H1 (cell line): Measurements from ENCODE around the gene PALD1.

Source experiments
- CEBPB ChIP-seq: IDR thresholded peaks from 2 replicates; pipeline ENCODE4 v1.6.1; 2012; ENCODE audit warnings: low read depth, low read length
- EP300 ChIP-seq, 2 experiments: IDR thresholded peaks; 1 replicate in 1 of 2; 2 replicates in 1 of 2; pipeline ENCODE4 v1.6.1; 2011 to 2012; ENCODE audit warnings: low read depth in 2 of 2, low read length in 2 of 2, mild to moderate bottlenecking in 2 of 2, borderline replicate concordance in 1 of 2, inconsistent platforms in 1 of 2, moderate library complexity in 1 of 2
- GABPA ChIP-seq: IDR thresholded peaks from 2 replicates; pipeline ENCODE4 v1.6.1; 2011; ENCODE audit warnings: mild to moderate bottlenecking, low read length, moderate library complexity, borderline replicate concordance; ENCODE audit not compliant: insufficient read depth
- JUN ChIP-seq: IDR thresholded peaks from 2 replicates; pipeline ENCODE4 v1.6.1; 2011; ENCODE audit warnings: low read depth, mild to moderate bottlenecking, improper control_type of control experiment, low read length
- MAFK ChIP-seq: IDR thresholded peaks from 2 replicates; pipeline ENCODE4 v1.6.1; 2012; ENCODE audit warnings: low read depth, mild to moderate bottlenecking, improper control_type of control experiment, low read length
- POLR2A ChIP-seq, 2 experiments: IDR thresholded peaks; 1 replicate in 1 of 2; 2 replicates in 1 of 2; pipeline ENCODE4 v1.6.1; 2011; ENCODE audit warnings: low read depth in 2 of 2, low read length in 2 of 2, mild to moderate bottlenecking in 2 of 2; ENCODE audit errors: control extremely low read depth in 1 of 2
- POLR2AphosphoS5 ChIP-seq: IDR thresholded peaks from 2 replicates; pipeline ENCODE4 v1.6.1; 2011; ENCODE audit warnings: low read depth, low read length
- RFX5 ChIP-seq: IDR thresholded peaks from 2 replicates; pipeline ENCODE4 v1.6.1; 2011; ENCODE audit warnings: low read depth, low read length, improper control_type of control experiment, borderline replicate concordance
- SIN3A ChIP-seq, 2 experiments: IDR thresholded peaks in 1 of 2; conservative IDR thresholded peaks in 1 of 2; 2 replicates each; pipeline ENCODE4 v1.6.1; 2011 to 2012; ENCODE audit warnings: low read length in 2 of 2, improper control_type of control experiment in 1 of 2, low read depth in 1 of 2, mild to moderate bottlenecking in 1 of 2
- SP1 ChIP-seq: IDR thresholded peaks from 2 replicates; pipeline ENCODE4 v1.6.1; 2011; ENCODE audit warnings: low read depth, low read length
- SP2 ChIP-seq: IDR thresholded peaks from 2 replicates; pipeline ENCODE4 v1.6.1; 2012; ENCODE audit warnings: mild to moderate bottlenecking, low read length, inconsistent platforms
- TF ChIP-seq, protein P1 (sequence below): IDR thresholded peaks from 2 replicates; pipeline ENCODE4 v1.6.1; 2011; ENCODE audit warnings: low read length, improper control_type of control experiment
- TF ChIP-seq, protein P2 (sequence below), 3 experiments: IDR thresholded peaks; 1 replicate in 2 of 3; 2 replicates in 1 of 3; pipeline versions ENCODE4 v1.5.1 to v1.6.1; 2011; ENCODE audit warnings: low read length in 3 of 3, mild to moderate bottlenecking in 3 of 3, inconsistent platforms in 2 of 3, low read depth in 1 of 3, moderate library complexity in 1 of 3; ENCODE audit not compliant: insufficient read depth in 1 of 3; ENCODE audit errors: control extremely low read depth in 1 of 3

DNA sequence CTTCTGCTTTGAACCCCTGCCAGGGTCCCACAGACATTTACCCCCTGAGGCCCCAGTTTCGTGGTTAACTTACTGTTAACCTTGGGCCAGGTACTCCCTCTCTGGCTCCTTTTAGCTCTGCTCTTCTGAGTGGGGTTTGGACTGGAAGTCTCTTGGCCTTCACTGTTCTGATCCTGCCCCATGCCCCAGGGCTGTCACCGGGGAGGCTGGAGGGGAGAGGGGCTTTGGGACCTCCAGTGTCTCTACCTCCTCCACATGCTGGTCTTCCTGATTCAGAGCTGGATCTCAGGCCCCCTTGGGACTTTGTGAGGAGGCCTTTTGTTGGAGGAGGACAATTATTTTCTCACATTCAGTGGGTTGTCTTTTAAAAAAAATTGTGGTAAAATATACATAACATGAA, 12.7 kb upstream of the PALD1 start:
- no peak for TF ChIP-seq SP1
- TF ChIP-seq POLR2A (IDR thresholded peaks at IDR 0.05; ENCODE audit: control extremely low read depth in 1 of 2, low read depth in 2 of 2, low read length in 2 of 2): no peak
- TF ChIP-seq EP300 (IDR thresholded peaks at IDR 0.05; ENCODE audit: borderline replicate concordance in 1 of 2, low read depth in 2 of 2, low read length in 2 of 2): no peak
- no peak for TF ChIP-seq SP2
- no peak for TF ChIP-seq SIN3A (conservative IDR thresholded peaks at IDR 0.05 in 1 of 2, IDR thresholded peaks at IDR 0.05 in 1 of 2; ENCODE audit: low read depth in 1 of 2, low read length in 2 of 2)
- TF ChIP-seq, protein P1, sequence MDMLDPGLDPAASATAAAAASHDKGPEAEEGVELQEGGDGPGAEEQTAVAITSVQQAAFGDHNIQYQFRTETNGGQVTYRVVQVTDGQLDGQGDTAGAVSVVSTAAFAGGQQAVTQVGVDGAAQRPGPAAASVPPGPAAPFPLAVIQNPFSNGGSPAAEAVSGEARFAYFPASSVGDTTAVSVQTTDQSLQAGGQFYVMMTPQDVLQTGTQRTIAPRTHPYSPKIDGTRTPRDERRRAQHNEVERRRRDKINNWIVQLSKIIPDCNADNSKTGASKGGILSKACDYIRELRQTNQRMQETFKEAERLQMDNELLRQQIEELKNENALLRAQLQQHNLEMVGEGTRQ: no peak
- no peak for TF ChIP-seq CEBPB
- no peak for TF ChIP-seq GABPA
- no peak for TF ChIP-seq RFX5
- TF ChIP-seq POLR2AphosphoS5: no peak
- TF ChIP-seq, protein P2, sequence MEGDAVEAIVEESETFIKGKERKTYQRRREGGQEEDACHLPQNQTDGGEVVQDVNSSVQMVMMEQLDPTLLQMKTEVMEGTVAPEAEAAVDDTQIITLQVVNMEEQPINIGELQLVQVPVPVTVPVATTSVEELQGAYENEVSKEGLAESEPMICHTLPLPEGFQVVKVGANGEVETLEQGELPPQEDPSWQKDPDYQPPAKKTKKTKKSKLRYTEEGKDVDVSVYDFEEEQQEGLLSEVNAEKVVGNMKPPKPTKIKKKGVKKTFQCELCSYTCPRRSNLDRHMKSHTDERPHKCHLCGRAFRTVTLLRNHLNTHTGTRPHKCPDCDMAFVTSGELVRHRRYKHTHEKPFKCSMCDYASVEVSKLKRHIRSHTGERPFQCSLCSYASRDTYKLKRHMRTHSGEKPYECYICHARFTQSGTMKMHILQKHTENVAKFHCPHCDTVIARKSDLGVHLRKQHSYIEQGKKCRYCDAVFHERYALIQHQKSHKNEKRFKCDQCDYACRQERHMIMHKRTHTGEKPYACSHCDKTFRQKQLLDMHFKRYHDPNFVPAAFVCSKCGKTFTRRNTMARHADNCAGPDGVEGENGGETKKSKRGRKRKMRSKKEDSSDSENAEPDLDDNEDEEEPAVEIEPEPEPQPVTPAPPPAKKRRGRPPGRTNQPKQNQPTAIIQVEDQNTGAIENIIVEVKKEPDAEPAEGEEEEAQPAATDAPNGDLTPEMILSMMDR (IDR thresholded peaks at IDR 0.05; ENCODE audit: control extremely low read depth in 1 of 3, insufficient read depth in 1 of 3, low read depth in 1 of 3, low read length in 3 of 3): no peak
- no peak for TF ChIP-seq MAFK
- TF ChIP-seq JUN: no peak
